SH-SY5Y (cell line): ENCODE data around the gene TMEM30A.

ENCODE experiments used
- GATA2 ChIP-seq: IDR thresholded peaks from 2 replicates; pipeline ENCODE4 v1.6.1; 2011; ENCODE audit warnings: mild to moderate bottlenecking, low read depth, low read length
- GATA3 ChIP-seq: IDR thresholded peaks from 2 replicates; pipeline ENCODE4 v1.6.1; 2011; ENCODE audit warnings: low read depth, mild to moderate bottlenecking, low read length, moderate library complexity

DNA sequence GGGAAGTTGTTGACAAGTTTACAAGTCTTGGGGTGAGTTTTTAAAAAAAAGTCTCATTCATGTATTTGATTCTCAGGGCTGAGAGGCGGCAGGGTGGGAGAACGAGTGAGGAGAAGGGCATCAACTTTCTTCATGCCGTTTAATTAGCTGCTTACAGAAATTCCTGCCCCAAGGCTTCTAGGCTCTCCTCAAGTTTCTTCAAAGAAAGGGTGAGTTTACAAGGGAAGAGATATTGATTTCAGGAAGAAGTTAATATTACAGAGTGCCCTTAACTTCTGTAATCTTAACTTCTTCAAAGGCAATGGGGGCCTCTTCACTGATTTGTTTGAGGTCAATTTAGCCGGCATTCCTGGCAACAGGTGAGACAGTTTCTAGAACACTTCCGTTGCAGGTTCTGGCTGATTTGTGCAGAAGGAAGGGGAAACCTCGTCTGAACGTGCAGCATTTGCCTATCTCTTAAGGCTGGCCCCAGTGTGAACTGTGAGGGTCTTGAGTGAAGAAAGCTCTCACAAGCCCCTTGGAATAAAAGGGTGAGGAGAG is 75.3 kb downstream of the TMEM30A start:
- TF ChIP-seq GATA2 (no peak), GATA3 (no peak)
